HG03575 (cell line): Measurements from ENCODE around the gene EDARADD.
"Not testable (repeated sequence)": the region's sequence is repeated elsewhere in the genome, so short reads cannot be mapped to it uniquely, and the experiment has no call there.

Experiments
- ATAC-seq: cut with Tn5 transposase; IDR thresholded peaks from one replicate; pipeline ENCODE4 v1.9.1; 2021; ENCODE audit not compliant: unreplicated experiment, insufficient number of reproducible peaks, low FRiP score; ENCODE audit errors: extremely low read depth

Gene EDARADD

DNA sequence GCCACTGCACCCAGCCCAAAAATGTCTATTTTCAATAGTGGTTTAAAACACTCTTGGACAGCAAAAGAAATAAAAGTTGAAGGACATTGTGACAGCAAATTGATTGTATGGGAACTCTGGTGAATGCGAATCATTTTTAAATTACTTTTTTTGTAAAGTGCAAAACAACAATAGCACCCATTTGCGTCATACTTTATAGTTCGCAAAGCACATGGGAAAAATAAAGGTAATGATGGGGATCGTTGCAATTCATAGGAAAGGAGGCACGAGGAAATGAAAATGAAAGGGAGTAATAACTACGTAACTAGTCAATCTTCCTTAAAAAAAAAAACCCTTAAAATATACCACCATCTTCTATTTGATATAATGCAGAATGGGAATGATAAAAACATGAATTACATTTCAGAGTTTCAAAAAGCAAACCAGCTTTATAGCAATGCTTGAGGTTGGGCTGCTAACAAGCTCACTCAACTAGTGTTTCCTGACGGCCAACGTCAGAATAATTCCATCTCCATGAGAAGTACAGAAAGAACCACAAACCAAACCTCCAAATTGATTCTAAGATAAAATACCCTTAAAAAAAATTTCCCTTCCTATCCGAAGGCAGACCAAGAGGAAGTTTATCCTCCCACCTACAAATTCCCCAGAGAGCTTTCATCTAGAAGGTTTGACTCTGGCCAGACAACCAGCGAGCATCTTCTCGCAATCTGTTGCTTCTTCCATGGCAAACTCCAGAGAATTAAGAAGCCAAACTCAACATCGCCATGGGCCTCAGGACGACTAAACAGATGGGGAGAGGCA, at the start of gene EDARADD:
Gene EDARADD (plus strand): TSS at position 606 of the 801 bp plus-strand sequence. CDS start 159 bp downstream, at position 765.
- ATAC-seq: no peak

DNA sequence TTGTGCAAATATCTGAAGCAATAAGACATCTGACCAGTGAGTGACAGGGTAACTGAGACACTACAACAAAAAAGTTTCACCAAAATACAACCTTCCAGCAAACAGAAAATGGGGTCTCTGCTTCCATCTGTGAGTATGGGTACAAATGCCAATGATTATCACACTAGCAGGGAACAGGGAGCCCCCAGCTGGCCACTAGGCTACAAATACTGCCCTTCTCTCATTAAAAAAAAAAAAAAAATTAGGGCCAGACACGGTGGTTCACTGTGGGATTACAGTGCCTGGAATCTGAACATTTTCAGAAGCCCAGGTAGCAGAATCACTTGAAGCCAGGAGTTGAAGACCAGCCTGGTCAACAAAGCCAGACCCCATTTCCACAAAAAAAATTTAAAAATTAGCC, 48.4 kb upstream of the EDARADD start:
- ATAC-seq: no peak

DNA sequence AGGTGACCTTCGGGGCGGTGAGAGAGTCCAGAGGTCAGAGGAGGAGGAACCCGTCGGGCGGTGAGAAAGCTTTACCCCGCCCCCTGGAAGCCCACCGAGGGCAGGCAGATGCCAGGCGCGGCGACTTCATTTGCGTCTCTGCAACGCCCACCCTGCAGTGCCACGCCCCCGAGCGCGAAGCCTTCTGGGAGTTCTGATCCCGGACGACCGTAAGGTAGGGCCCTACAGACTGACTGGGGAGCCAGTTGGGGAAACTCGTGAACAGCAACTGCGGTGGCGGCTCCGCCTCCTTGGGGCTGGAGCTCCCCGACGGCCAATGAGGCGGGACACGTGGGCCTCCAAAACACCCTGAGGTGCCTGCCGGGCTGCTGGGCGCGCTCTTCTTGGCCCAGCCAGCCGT, 46.0 kb upstream of the EDARADD start:
- no peak for ATAC-seq

DNA sequence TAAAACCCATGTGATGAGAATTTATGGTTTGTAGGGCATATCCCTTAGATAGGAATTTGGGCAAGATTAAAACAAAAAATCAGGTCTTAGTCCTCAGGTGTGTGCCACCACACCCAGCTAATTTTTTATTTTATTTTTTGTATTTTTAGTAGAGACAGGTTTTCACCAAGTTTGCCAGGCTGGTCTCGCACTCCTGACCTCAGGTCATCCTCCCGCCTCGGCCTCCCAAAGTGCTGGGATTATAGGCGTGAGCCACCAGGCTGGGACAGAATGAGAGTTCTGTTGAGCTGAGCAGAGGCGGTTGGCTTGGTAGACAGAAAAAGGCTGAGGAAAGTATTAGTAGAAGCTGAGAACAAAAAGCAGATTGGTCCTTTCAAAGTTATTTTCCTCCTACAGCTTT, 43.8 kb upstream of the EDARADD start:
- ATAC-seq: no peak

DNA sequence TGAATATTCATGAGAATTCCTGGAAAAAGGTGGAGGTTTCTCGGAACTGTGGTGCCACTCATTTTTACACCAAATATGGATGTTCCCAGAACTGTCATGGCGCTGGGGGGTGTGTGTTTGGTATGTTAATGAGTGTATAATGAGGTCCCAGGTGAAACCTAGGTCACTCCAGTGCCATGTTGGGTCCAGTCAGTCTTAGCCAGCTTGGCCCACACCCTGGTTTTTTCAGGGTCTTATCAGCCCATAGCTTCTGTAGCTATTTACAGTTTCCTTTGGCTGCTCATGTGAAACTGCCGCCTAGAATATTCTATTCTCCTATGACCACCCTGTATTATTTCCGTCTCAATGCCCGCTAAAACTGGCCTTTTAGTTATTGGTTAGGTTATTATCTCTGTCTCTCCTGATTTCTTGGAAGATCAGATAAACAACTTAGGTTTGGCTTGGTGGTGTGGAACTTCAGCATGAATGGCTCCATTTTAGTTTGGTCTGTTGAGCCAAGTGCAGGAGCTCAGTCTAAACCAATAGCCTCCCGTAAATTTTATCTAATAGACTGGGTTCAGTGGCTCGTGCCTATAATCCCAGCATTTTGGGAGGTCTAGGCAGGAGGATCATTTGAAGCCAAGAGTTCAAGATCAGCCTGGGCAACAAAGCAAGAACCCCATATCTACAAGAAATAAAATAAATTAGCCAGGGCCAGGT, 42.1 kb upstream of the EDARADD start:
- no peak for ATAC-seq

DNA sequence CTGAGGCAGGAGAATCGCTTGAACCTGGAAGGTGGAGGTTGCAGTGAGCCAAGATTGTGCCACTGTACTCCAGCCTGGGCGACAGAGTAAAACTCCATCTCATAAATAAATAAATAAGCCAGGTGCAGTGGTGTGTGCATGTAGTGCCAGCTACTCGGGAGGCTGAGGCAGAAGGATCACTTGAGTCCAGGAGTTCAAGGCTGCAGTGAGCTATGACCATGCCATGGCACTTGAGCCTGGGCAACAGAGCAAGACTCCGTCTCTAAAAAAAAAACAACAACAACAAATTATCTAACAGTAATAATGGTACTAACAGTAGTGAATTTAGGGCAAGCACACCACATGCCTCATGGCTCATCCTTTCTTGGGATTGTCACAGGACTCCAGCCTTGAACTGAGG, 41.3 kb upstream of the EDARADD start:
- not testable (repeated sequence) for ATAC-seq

DNA sequence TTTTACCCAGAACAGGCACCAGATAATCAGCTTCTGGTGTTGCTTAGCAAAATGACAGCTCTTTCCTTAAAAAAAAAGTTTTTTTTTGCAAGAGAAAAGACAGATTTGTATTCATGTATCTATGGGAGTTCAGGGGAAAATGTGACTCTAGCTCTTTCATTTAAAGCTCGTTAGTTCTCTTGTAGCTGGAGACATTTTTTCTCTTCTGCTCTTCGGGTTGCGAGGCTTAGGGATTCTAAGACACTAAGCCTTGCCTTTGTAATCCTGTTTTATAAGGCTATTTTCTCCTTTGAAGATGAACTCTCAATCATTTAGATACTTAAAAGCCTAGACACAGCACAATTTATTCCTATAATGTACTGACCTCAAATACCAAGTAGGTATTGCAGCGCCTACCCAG, 40.3 kb upstream of the EDARADD start:
- no peak for ATAC-seq

DNA sequence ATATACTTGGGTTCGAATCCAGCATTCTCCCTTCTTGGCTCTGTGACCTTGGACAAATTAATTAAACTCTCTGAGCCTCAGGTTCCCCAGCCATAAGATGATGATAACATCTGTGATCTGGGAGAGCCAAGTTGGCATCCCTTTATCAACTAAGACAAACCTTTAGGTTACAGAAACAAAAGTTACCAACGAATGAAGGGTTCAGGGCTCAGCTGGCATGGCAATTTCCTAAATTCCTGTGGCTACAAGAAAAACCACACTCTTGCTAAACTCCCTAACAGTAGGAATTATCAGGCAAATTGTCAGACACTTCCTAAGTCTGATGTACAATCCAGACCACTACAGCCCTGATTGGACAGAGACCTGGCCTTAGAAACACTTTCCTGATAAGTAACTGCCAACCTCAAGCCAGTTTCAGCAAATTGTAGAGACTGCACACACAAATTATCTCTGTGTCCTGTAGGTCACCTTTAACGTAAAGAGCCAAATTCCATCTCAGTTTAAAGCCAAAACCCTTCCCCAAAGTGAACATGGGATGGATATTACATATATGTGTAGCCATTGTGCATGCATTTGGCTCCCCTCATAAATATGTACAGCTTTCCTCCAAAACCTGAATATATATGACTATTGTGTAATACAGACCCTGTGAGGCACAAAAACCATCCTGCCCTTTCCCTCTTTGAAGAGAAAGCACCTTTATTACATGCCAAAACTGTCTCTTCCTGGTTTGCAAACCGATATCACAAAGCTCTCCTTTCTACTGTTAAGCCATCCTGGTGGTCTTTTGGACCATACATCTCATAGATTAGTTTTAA, 39.5 kb upstream of the EDARADD start:
- ATAC-seq: no peak

DNA sequence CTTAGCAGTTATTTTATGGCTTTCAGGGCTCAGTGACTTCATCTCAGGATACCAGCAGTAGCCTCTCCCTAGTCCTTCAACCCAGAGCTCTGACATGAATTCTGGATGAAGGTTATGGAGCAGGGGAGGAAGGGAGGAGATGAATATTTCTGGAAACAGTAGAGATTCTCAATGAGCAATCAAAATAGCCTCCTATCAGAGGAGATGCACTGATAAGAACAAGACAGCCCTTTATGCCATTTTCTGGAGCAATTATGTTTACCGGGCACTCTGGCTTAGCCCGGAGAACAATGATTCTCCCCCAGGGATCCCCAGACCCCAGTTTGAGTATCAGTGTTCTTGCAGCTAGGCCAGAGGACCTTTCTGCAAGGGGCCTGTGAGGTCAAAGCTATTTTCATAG, 37.9 kb upstream of the EDARADD start:
- no peak for ATAC-seq

DNA sequence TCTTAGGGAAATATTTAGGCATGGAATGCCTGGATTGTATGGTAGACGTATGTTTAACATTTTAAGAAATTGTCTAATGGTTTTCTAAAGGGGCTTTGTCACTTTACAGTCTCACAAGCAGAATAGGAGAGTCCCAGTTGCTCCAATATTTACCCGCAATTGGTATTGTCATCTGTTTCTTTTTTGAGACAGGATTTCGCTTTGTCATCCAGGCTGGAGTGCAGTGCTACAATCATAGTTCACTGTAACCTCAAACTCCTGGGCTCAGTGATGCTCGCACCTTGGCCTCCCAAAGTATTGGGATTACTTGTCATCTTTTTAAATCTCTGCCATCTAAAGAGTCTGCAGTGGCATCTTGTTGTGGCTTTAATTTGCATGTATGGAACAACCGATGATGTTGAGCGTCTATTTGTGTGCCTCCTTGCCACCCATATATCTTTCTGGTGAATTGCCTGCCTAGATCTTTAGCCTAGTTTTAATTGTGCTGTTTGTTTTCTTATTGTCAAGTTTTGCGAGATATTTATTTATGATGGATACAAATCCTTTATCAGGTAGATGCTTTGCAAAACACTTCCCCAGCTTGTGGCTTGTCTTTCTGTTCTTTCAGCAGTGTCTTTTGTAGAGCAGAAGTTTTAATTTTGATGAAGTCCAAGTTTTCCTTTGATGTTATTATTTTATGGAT, 32.0 kb upstream of the EDARADD start:
- ATAC-seq: no peak

DNA sequence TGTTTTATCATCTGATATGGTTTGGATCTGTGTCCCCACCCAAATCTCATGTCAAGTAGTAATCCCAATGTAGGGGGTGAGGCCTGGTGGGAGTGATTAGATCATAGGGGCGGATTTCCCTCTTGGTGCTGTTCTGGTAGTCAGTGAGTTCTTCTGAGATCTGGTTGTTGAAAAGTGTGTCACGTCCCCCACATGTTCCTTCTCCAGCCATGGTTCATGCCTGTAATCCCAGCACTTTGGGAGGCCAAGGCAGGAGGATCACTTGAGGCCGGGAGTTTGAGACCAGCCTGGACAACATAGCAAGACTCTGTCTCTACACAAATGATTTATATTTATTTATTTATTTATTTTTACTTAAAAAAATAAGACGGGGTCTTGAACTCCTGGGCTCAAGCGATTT, 30.8 kb upstream of the EDARADD start:
- ATAC-seq: no peak

DNA sequence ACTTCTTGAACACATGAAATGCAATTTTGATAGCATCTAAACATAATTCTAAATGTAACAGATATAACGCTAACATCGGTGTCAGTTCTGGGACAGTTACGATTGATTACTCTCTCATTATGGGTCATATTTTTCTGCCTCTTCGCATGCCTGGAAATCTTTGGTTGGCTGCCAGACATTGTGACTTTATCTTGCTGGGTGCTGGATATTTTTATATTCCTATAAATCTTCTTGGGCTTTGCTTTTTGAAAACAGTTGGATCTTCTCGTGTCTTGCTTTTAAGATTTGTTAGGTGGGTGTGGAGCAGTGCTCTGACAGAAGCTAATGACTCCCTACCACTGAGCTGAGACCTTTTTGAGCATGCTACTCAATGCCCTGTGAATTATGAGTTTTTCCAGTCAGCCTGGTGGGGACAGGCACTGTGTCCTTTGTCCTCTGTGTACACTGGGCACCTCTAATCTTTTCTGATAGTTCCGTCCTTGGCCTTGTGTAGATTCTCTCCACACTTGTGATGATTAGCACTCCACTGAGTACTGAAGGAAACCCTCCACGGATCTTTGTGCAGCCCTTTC, 28.0 kb upstream of the EDARADD start:
- ATAC-seq: no peak

DNA sequence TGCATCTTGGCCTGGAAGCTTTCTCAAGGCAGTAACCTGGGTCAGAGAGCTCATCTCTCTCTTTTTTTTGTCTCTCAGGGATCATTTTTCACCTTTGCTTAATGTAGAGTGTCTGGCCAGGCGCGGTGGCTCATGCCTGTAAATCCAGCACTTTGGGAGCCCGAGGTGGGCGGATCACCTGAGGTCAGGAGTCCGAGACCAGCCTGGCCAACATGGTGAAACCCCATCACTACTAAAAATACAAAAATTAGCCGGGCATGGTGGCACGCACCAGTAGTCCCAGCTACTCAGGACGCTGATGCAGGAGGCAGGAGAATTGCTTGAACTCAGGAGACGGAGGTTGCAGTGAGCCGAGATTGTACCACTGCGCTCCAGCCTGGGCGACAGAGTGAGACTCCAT, 27.4 kb upstream of the EDARADD start:
- ATAC-seq: not testable (repeated sequence)

DNA sequence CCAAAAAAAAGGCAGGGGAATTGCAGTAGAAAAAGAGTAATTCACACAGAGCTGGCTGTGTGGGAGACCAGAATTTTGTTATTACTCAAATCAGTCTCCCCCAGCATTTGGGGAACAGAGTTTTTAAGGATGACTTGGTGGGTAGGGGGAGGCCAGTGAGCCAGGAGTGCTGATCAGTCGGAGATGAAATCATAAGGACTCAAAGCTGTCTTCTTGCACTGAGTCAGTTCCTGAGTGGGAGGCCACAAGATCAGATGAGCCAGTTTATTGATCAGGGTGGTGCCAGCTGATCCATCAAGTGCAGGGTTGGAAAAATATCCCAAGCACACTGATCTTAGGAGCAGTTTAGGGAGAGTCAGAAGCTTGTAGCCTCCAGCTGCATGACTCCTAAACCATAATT, 23.7 kb upstream of the EDARADD start:
- ATAC-seq: no peak

DNA sequence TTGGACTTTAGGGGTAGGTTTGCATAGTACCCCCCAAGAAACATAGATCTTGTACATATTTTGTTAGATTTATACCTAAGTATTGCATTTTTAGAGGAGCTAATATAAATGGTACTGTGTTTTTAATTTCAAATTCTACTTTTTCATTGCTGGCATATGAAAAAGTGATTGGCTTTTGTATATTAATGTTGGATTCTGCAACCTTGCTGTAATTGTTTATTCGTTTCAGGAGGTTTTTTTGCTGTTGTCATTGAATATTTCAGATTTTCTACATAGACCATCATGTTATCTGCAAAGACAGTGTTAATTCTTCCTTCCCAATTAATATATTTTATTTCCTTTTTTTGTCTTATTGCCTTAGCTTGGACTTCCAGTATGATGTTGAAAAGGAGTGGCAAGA, 23.0 kb upstream of the EDARADD start:
- ATAC-seq: no peak

DNA sequence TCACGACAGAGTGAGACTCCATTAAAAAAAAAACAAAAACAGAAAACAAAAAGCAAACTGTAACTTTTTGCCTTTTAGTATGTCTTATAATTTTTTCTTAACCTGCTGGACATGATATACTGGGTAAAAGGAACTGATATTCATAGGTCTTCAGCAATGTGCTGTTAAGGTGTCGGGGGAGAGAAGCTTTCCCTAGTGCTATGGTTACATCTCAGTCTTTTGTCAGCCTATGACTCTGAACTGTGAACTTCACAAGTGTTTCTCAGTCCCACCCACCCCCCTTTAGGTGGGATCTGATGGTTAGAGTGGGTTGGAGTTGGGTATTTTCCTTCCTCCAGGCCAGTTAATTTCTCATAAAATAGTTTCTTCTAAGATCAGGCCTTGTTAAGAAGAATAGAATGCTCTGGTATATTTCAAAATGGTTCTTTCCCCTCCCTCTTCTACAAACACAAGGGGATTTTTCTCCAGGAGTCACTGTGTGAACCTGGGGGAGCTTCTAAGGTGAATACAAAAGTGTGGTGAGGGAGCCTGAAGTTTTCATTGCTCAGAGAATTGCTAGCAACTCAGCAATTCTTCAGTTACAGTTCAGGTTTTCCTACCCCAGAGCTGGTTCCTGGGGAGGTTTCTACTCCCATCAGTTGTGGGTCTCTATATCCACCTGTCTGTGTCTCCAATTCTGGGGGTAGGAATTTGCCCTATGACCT, 16.1 kb upstream of the EDARADD start:
- no peak for ATAC-seq

DNA sequence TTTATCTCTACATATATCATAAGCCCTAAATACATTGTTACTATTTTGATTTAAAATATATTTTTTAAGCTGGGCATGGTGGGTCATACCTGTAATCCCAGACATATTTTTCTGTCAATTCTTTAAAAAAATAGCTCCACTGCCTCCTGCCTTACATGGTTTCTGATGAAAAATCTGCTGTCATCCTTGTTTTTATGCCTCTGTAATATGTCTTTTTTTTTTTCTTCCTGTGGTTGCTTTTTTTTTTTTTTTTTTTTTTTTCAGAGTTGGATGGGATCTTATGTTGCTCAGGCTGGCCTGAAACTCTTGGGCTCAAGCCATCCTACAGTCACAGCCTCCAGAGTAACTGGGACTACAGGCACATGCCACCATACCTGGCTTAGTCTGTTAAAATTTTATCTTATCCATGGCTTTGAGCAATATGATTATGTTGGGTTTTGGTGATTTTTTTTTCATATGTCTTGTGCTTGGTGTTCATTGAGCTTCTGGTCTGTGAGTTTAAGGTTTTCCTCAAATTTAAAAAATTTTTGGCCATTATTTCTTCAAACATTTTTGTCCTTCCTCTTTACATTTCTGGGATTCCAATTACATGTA, 12.4 kb upstream of the EDARADD start:
- ATAC-seq: no peak

DNA sequence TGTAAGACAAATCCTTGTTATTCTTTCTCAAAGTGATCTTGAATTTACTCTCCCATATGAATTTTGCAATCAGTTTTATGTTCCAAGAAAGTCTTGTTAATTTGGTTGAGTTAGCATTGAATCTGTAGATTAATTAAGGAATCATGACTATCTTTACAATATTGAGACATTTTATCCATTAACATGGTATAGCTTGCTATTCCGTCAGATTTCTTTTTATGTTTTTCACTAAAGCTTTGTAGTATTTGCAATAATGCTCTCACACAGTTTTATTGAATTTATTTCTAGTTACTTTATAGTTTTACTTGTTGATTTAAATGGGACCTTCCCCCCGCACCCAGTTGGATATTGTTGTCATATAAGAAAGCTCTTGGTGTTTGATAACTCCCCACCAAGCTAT, 5.8 kb upstream of the EDARADD start:
- ATAC-seq: no peak
